GM18861 (cell line): Measurements from ENCODE around the gene PDE3A.
"Not testable (repeated sequence)": the region's sequence is repeated elsewhere in the genome, so short reads cannot be mapped to it uniquely, and the experiment has no call there.

Experiments used
- ATAC-seq: cut with Tn5 transposase; IDR thresholded peaks from one replicate; pipeline ENCODE4 v1.9.1; 2021; ENCODE audit not compliant: unreplicated experiment

The PDE3A gene

DNA sequence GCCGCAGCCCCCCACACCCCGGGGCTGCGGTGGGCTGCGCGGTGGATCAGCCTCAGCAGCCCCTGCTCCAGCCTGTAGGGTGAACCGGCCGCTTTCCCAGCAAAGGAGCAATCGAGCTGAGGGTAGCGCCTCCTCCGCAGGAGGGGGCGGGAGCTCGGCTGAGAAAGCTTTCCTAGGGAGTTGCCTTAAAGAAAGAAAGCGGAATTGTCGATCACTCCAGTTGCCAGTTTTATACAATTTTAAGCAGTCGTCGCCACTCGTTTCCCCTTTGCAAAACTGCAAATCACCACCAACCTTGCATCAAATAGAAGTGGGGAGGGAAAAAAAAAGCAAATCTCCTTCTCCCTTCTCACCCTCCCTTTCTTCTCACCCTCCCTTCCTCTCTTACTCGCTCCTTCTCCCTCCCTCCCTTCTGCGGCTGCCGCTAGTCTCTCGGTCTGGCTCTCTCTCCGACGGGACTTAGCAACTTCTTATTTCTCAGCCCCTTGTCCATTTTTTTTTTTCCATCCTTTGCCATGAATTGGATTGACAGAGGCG, at the start of gene PDE3A:
TSS of gene PDE3A (plus strand) at position 424 of the 537 bp plus-strand sequence. CDS start 748 bp downstream, outside the sequence.
- no peak for ATAC-seq

DNA sequence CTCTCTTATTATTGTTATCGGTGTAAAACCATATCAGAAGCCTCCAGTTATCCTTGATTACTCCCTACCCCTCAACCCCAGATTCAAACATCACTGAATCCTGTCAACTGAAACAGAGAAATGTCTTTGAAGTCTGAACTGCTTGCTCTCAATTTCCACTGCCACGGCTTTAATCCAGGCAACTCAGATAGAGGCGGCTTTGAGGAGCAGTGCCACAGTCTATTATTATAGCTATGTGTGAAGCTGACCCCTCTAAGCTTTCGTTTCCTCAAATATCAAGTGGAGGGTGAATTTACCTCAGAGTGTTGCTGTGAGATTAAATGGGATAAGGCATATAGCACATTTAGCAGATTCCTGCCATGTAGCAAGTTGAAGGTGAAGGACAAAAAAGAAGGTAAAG, 49.0 kb upstream of the PDE3A start:
- ATAC-seq, result no peak

DNA sequence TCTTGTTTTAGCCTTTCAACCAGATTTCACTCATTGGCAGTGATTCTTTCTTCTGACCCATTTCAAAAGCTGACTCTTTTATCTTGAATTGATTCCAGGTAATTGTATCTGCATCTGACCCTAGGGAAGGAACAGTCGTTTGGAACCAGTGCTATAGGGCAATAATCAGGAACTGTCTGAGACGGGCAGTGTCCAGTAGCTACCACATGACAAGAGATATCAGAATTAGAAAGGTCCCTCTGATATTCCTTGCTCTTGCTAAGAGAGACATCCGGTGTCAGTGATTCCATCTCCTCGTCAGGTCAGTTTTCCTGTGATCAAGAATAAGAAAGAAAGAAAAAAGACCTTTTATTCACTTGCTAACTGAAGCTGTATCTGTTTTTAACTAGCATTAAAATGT, 47.8 kb upstream of the PDE3A start:
- ATAC-seq, result no peak

DNA sequence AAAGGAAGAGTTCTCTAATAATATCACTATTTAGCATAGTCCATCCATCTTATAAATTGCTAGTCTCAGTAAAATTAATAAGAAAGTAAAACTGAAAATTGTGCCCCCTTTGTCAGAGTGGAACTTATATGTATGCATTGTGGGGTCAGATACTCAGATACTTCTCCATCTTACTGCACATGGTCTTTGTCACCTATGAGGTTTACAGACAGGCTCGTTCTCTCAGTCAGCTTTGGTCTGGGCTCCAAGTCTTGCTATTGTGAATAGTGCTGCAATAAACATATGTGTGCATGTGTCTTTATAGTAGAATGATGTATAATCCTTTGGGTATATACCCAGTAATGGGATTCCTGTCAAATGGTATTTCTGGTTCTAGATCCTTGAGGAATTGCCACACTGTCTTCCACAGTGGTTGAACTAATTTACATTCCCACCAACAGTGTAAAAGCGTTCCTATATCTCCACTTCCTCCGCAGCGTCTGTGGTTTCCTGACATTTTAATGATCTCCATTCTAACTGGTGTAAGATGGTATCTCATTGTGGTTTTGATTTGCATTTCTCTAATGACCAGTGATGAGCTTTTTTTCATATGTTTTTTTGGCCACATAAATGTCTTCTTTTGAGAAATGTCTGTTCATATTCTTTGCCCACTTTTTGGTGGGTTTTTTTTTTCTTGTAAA, 37.4 kb upstream of the PDE3A start:
- not testable (repeated sequence) for ATAC-seq

DNA sequence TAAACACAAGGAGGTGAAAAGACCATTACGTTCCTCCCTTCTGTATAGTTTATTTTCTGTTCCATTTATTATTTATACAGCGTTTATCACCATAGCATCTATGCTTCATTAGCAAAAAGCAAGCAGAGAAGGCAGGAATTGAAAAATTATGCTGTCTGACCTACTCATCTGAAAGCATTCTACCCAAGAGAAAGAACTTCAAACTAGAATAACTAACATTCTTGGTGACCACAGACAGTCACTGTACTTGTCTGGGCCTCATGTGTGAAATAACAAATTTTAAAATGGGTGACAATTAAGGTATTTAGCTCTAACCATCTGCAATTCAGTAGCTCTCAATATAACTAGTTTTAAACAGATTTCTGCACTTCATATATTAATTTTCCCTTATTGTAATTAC, 29.3 kb upstream of the PDE3A start:
- ATAC-seq, result no peak

DNA sequence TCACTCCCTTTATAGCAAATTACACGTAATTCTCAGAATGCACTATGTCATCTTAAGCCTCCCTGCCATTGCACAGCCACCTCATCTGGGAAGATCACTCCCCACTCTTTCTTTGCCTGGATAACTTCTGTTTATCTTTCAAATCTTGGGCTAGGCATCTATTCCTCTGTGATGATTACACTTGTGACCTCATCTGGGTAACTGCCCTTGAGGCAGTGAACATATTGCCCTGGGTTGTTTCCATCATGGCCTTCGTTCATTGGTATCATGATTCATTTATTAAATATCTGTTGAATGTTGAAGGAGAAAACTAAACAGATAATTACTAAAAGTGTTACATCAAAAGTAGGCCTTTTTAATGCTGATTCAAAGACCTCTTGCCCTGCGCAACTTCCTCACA, 26.2 kb upstream of the PDE3A start:
- ATAC-seq, result no peak

DNA sequence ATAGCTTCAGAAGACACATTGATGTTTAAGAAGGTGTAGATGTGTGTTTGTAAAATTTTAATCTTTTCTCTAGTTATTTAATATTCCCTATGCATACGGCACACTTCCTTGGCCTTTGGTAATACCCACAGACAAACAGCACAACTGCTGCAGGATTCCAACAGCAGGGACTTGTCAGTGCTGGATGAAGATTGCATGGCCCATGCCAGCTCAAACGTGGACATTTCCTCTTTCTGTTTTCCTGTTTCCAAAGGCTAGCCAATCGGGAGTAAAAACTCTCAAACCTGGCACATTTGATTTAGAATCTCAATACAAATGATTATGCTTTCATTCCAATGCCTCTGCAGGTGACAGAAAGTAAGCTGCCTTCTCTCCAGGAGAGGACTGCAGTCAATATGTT, 22.5 kb upstream of the PDE3A start:
- no peak for ATAC-seq

DNA sequence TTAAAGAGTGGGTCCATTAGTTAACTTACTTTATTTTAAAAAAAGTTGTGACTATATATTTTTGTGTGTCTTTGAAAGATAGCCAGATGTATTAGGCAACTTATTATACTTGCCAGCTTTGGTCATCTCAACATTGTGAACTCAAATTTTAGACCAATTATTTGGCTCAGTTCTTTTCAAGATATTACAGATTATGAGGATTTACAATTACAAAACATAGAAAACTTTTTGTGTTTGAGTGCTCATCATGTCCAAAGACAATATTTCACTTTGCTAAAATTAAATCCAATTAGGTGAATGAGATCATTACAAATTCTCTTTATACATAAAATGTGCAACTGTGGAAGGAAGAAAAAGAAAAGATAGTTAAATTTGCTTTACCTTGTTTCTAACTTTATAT, 18.3 kb upstream of the PDE3A start:
- ATAC-seq, result no peak

DNA sequence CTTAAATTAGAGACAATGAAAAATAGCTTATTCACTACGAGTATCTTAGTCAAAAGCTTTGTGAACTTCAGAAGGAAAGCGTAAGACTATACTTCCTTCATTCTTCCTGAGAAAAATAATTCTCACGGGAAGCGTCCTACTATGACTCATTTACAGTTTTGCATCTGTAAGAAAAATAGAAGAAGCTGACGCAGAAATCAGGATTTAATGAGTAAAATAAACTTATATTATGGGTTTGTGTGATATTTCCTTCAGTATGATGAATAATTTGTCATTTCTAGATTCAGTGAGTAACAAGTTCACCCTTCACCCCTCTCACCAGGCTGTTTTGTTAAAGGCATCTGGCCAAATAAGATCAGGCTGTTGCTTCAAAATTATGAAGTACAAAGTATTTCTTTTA, 17.8 kb upstream of the PDE3A start:
- ATAC-seq, result no peak

DNA sequence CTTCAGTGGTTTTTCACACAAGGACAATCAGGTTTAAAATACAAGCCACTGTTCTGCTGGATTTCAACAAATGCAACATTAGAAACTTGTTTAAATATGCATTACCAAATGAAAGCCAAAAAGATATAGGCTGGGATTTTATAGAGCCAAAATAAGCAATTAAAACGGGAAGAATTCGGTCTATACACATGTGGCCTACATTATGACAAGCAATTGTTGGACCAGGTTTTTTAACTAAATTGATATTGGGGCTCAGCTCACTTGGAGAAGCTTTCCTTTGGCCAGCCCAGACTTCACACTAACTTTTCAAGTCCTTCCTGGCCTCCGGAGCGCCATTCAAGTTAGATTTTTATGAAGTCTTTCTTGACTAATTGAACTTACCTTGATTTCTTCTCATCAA, 16.9 kb upstream of the PDE3A start:
- ATAC-seq, result no peak

DNA sequence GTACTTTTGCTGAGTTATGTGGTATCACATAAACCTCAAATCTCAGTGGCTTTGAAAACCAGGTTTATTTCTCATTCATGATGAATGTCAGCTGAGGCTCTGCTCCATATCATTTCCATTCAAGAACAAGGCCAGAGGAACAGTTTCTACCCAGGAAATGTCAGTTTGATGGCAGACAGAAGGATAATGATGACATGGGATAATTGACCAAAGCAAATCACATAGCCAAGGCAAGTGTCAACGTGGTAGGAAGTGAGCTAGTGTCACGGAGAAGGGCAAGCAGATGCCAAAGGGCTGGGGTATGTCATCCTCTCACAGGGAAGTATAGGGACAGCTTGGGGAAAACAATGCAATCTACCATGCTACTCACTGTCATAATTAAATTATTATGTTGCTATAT, 12.3 kb upstream of the PDE3A start:
- ATAC-seq, result no peak

DNA sequence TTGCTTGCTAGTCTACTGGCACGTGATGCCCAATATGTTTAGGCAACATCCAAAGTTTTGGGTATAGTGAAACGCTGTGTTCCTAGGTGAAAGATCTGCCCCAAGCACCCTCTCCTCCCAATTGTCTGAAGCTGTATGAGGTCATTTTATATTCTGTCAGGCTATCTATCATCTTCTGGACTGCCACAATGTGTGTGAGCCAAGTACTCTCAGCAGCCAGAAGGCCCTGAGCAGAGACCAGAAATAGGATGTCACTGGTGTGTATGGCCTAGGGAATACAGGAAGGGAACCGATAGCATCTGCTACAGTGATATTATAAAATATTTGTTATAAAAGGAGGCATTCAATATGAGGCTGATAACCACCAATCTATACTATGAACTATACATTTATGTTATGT, 7.9 kb upstream of the PDE3A start:
- ATAC-seq, result no peak

DNA sequence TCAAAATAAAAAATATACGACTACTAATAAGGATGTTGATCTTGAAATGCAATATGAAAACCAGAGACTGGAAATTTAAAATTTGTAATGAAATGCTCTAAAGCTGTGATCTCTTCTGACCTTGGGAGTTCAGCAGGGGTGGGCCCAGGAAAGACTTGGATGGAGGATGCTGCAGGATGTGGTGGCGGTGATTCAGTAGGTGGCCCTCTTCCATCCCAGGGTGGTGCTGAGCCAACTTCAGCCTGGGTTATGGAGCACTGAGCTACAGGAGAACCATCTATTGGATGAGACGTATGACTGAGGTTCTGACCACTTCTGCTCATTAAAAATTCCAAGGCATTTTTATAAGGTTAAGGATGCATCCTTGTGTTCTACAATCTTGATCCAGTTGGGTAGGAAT, 6.9 kb upstream of the PDE3A start:
- ATAC-seq, result no peak

DNA sequence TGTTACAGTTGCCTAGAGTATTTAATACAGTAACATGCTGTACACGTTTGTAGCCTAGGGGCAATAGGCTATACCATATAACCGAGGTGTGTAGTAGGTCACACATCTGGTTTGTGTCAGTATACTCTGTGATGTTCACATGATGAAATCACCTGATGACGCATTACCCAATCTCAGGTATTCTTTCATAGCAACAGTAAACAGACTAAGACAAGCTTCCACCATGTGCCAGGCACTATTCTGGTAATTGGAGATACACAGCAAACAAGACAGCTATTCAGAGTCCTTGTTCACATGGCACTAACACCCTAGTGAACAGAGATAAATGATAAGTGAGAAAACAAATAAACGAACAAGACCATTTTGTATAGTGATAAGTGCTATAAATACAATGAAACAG, 3.8 kb upstream of the PDE3A start:
- ATAC-seq, result no peak

DNA sequence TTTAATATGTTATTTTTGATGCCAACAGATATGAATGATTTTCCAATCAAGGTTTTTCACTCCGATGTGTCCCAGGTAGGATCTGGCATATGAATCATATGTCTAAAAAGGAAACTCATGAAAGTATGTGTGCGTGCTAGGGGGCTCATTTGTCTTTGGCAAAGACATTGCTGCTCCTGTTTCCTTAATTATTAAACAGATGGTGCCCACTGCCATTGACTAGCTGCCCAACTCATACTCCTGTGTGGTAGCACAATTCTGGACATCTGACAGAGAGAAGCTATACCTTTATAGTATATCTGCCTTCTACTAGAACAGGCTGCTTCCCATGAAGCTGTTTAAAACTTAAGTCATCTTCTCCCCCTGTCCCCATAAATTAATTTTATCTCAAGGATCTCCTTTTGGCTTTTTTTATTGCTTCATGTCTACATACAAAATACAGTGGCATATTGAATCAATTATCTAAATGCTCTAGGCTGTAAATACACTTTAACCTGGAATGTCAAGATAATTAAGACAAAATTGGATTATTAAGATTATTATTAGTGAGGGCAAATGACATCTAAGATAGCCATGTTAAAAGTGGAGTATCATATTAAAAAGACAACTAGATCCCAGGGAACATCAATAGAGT, 1.4 kb upstream of the PDE3A start:
- ATAC-seq, result no peak

DNA sequence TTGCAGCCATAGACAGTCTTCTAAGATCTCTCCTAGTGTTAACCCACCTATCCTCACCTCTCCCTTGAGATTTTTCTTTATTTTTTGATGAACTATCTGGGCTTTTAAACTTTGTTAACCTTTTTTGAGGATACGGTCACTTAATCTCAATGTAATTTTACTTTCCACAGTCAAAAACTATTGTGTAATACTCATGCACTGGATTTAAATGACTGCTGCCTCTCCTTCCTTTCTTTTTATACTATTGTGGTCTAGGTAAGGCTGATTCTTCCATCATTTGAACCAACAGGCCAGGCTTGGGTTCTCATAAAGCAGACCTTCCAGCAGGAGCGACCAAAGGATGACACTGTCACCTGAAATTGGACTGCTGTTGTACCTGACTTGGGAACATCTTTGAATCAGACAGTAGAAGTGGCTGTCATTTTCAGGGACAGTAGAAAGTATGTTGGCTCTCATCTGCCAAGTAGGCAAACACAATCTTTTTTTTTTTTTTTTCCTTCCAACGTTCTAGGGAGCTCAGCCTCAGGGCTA, 689 bp upstream of the PDE3A start:
- ATAC-seq, result no peak

DNA sequence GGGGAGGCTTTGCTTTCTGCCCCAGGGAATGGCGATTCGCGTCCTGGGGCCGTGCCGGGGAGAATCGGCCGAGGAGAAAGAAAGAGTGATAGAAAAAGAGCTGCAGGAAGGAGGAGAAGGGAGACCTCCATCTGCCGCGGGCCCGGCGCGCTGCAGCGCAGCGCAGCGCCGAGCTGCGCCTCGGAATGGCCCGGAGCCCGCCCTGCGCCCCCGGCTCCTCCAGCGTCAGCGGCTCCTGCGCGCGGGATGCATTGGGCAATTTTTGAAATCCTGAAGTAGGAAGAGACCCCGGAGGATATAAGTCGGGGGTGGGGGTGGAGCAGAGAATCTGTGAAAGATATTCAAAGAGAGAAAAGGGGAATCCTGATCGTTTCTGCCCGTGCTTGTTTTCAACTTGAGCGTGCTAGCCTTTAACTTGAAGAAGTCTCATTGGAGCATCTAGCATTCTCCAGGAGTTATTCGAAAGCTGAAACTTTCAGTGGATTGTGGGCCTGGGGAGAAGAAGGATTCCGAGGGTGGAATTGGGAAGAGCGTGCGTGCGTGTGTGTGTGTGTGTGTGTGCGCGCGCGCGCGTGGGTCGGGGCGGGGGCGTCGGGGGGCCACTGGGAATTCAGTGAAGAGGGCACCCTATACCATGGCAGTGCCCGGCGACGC, 441 bp downstream of the PDE3A start:
- no peak for ATAC-seq

DNA sequence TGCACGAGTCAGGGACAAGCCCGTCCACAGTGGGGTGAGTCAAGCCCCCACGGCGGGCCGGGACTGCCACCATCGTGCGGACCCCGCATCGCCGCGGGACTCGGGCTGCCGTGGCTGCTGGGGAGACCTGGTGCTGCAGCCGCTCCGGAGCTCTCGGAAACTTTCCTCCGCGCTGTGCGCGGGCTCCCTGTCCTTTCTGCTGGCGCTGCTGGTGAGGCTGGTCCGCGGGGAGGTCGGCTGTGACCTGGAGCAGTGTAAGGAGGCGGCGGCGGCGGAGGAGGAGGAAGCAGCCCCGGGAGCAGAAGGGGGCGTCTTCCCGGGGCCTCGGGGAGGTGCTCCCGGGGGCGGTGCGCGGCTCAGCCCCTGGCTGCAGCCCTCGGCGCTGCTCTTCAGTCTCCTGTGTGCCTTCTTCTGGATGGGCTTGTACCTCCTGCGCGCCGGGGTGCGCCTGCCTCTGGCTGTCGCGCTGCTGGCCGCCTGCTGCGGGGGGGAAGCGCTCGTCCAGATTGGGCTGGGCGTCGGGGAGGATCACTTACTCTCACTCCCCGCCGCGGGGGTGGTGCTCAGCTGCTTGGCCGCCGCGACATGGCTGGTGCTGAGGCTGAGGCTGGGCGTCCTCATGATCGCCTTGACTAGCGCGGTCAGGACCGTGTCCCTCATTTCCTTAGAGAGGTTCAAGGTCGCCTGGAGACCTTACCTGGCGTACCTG, 1.1 kb downstream of the PDE3A start:
- ATAC-seq, result no peak

DNA sequence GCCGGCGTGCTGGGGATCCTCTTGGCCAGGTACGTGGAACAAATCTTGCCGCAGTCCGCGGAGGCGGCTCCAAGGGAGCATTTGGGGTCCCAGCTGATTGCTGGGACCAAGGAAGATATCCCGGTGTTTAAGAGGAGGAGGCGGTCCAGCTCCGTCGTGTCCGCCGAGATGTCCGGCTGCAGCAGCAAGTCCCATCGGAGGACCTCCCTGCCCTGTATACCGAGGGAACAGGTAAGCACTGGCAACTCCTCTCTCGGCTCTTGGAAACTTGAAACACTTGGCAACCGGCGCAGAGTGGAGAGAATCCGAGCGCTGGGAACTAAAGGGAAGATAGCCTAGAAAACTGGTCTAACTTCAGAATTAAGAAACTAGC, 1.7 kb downstream of the PDE3A start:
- ATAC-seq, result no peak

DNA sequence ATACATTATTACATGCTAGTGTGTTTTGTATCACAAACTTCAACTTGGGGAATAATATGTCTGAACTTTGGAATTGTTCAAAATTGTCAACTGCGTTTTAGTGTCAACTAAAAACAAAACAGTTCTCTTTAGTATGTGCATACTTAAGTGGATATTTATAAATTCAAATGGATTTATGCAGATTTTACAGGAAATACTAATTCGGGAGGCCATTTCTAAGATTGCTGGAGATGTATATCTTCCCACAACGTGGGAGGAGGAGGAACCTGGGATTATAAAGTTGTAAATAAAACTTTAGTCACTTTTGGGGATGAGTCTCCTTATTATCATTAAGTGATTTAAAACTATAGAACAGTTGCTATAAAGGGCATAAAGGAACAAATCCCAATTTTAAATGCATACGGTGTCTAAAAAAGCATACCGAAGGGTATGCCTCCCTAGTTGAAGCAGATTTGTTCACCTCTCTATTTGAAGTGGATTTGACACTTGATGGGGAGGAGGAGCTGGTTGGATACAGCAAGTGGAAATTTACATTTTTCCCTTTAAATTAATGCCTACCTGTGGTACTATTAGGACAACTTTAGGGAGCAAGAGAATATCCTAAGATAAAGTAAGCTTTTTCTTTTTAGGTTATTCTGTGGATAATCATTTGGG, 2.7 kb downstream of the PDE3A start:
- no peak for ATAC-seq
